Measurements from ENCODE around the gene SELENOO.
"Not testable (repeated sequence)": the region's sequence is repeated elsewhere in the genome, so short reads cannot be mapped to it uniquely, and the experiment has no call there.

Gene SELENOO

GRCh38 chr22:50201191-50202129 lies 649 bp downstream of the SELENOO start:
- no peak for DNase-seq

- DNase-seq = no peak
These were observed 1.4 kb downstream of the SELENOO start for GRCh38 chr22:50202130-50202666.

- DNase-seq = no peak
These were observed 2.5 kb downstream of the SELENOO start for GRCh38 chr22:50203288-50203687.

GRCh38 chr22:50204571-50204970 lies 3.8 kb downstream of the SELENOO start:
- no peak for DNase-seq

- not testable (repeated sequence) for DNase-seq
These were observed 4.2 kb downstream of the SELENOO start for GRCh38 chr22:50204998-50205397.

GRCh38 chr22:50205781-50206569 lies 5.2 kb downstream of the SELENOO start:
- no peak for DNase-seq

- no peak for DNase-seq
These were observed 5.8 kb downstream of the SELENOO start for GRCh38 chr22:50206599-50206998.

GRCh38 chr22:50207383-50208140 lies 6.8 kb downstream of the SELENOO start:
- no peak for DNase-seq

- DNase-seq = no peak
These were observed 7.7 kb downstream of the SELENOO start for GRCh38 chr22:50208430-50208938.

GRCh38 chr22:50208939-50209892 lies 8.4 kb downstream of the SELENOO start:
- DNase-seq = no peak

GRCh38 chr22:50209893-50210292 lies 9.1 kb downstream of the SELENOO start:
- DNase-seq = peak in 1 of 2 experiments; percentile 48

- DNase-seq = no peak
These were observed 9.7 kb downstream of the SELENOO start for GRCh38 chr22:50210378-50211139.

- no peak for DNase-seq
These were observed 10.3 kb downstream of the SELENOO start for GRCh38 chr22:50211147-50211546.

- DNase-seq = no peak
These were observed 12.5 kb downstream of the SELENOO start for GRCh38 chr22:50213263-50213662.

- no peak for DNase-seq
These were observed 14.7 kb downstream of the SELENOO start for GRCh38 chr22:50215297-50216054.

GRCh38 chr22:50216055-50216683 lies 15.4 kb downstream of the SELENOO start:
- no peak for DNase-seq

GRCh38 chr22:50216684-50217520 lies 16.1 kb downstream of the SELENOO start:
- no peak for DNase-seq

GRCh38 chr22:50217543-50218152 lies 16.8 kb downstream of the SELENOO start:
- DNase-seq = no peak

All from cerebellar nuclear complex (tissue), 1 donor.